Measurements from ENCODE around the gene PLPPR5.

GRCh38 chr1:98931128-98931835 lies 73.4 kb downstream of the PLPPR5 start:
- TF ChIP-seq POLR2A (IDR thresholded peaks at IDR 0.05; ENCODE audit: low read length) (no peak), RFX5 (IDR thresholded peaks at IDR 0.05) (no peak), CTCF (IDR thresholded peaks at IDR 0.05) (no peak), MAX (IDR thresholded peaks at IDR 0.05) (no peak), CHD2 (IDR thresholded peaks at IDR 0.05; ENCODE audit: low read length, partially characterized antibody) (no peak), CBX2 (IDR thresholded peaks at IDR 0.05; ENCODE audit: borderline replicate concordance, low read depth) (no peak)

Measured in A549 (cell line).